Measurements from ENCODE around the gene SSTR3. TPM values are rescaled to one million over a fixed set of nuclear protein-coding genes. Genes with fewer than 3 reads are reported as not detected.

The SSTR3 gene
- polyA plus RNA-seq, 1 donor from 2014 or later, result not detected

GRCh38 chr22:37256075-37256726 is 43.9 kb upstream of the SSTR3 start:
- Histone ChIP-seq H3K9ac (ENCODE audit: low read length) (no peak overlapping the region), H3K4me2 (ENCODE audit: low read length) (no peak overlapping the region), H2AFZ (ENCODE audit: low read depth, low read length) (no peak overlapping the region), H3K27ac (ENCODE audit: low read length) (no peak overlapping the region), H3K79me2 (replicated peaks; ENCODE audit: insufficient read depth, low read length) (no peaks in the 10 kb centered on the region), H3F3A (ENCODE audit: insufficient read depth, low read length, poor library complexity, severe bottlenecking) (no peaks in the 10 kb centered on the region), H4K20me1 (ENCODE audit: insufficient read depth) (no peaks in the 10 kb centered on the region), H3K4me3 (ENCODE audit: low read length) (no peak overlapping the region), H3K36me3 (ENCODE audit: insufficient read depth, low read length) (no peaks in the 10 kb centered on the region), H3K9me2 (ENCODE audit: insufficient read depth, low read length) (no peaks in the 10 kb centered on the region), H3K27me3 (ENCODE audit: insufficient read depth, low read depth, low read length) (no peaks in the 10 kb centered on the region), H3K9me3 (ENCODE audit: low read length) (no peaks in the 10 kb centered on the region)
- TF ChIP-seq SMC3 (conservative IDR thresholded peaks at IDR 0.05; ENCODE audit: poor library complexity) (no peak), POLR2AphosphoS5 (IDR thresholded peaks at IDR 0.05) (no peak), RAD21 (conservative IDR thresholded peaks at IDR 0.05) (no peak), REST (IDR thresholded peaks at IDR 0.05; ENCODE audit: borderline replicate concordance) (no peak), EZH2 (IDR thresholded peaks at IDR 0.05; ENCODE audit: borderline replicate concordance, insufficient read depth, low read length, poor library complexity, severe bottlenecking) (no peak), CTCF (IDR thresholded peaks at IDR 0.05; ENCODE audit: poor library complexity, severe bottlenecking) (no peak)

- H2AFZ ChIP-seq (ENCODE audit: low read depth, low read length), result no peak overlapping the region
- no peaks in the 10 kb centered on the region for H3K79me2 ChIP-seq (replicated peaks; ENCODE audit: insufficient read depth, low read length)
- no peak for TF ChIP-seq MXI1 (conservative IDR thresholded peaks at IDR 0.05; ENCODE audit: poor library complexity, severe bottlenecking)
- TF ChIP-seq EP300 (conservative IDR thresholded peaks at IDR 0.05; ENCODE audit: poor library complexity, severe bottlenecking), result no peak
- no peak for TF ChIP-seq EZH2 (IDR thresholded peaks at IDR 0.05; ENCODE audit: borderline replicate concordance, insufficient read depth, low read length, poor library complexity, severe bottlenecking)
- no peak for TF ChIP-seq RAD21 (conservative IDR thresholded peaks at IDR 0.05)
- TF ChIP-seq TAF1 (IDR thresholded peaks at IDR 0.05; ENCODE audit: low read depth), result no peak
- no peak for TF ChIP-seq SMC3 (conservative IDR thresholded peaks at IDR 0.05; ENCODE audit: poor library complexity)
- TF ChIP-seq POLR2AphosphoS5 (IDR thresholded peaks at IDR 0.05), result no peak
- TF ChIP-seq CTCF (IDR thresholded peaks at IDR 0.05; ENCODE audit: poor library complexity, severe bottlenecking), result no peak
- TF ChIP-seq REST (IDR thresholded peaks at IDR 0.05; ENCODE audit: borderline replicate concordance), result no peak
Measured at GRCh38 chr22:37255558-37256006, 43.3 kb upstream of the SSTR3 start.

More at GRCh38 chr22:37255558-37256006, 43.3 kb upstream of the SSTR3 start:
- no peak overlapping the region for H3K27ac ChIP-seq (ENCODE audit: low read length)
- H3K9me3 ChIP-seq (ENCODE audit: low read length), result no peaks in the 10 kb centered on the region
- no peak overlapping the region for H3K9ac ChIP-seq (ENCODE audit: low read length)
- H3K27me3 ChIP-seq (ENCODE audit: insufficient read depth, low read depth, low read length), result no peaks in the 10 kb centered on the region
- no peaks in the 10 kb centered on the region for H3K36me3 ChIP-seq (ENCODE audit: insufficient read depth, low read length)
- no peaks in the 10 kb centered on the region for H3F3A ChIP-seq (ENCODE audit: insufficient read depth, low read length, poor library complexity, severe bottlenecking)
- H3K9me2 ChIP-seq (ENCODE audit: insufficient read depth, low read length), result no peaks in the 10 kb centered on the region
- H3K4me2 ChIP-seq (ENCODE audit: low read length), result no peak overlapping the region
- no peaks in the 10 kb centered on the region for H4K20me1 ChIP-seq (ENCODE audit: insufficient read depth)
- no peak overlapping the region for H3K4me3 ChIP-seq (ENCODE audit: low read length)

Data from neural cell (in vitro differentiated cells).